Measurements from ENCODE around the gene SRMS. TPM values are rescaled to one million over a fixed set of nuclear protein-coding genes. Genes with fewer than 3 reads are reported as not detected.

SRMS gene
- total and polyA plus RNA-seq, 2 of the 13 experiments (the other 11 are each of a cell fraction or from before 2014, with no cell fraction given) = not detected

DNA sequence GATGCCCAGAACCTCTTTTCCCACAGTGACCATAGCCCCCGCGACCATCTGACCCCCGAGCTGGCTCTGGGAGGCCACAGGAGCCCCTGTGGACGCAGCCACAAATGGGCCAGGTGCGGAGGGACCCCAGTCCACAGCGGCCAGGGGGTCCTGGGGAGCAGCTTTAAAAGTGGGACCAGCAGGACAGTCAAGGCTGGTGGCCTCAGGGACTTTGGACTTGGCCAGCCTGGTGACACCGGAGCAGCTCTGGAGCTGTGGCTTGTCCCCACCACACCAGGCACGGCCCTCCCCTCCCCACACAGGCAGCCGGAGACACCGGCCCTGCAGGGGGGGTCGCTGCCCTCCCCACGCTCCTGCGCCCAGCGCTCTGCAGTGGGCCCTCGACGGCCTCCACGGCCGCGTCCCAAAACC lies 9.9 kb upstream of the SRMS start (continued):
- TF ChIP-seq, protein P1, sequence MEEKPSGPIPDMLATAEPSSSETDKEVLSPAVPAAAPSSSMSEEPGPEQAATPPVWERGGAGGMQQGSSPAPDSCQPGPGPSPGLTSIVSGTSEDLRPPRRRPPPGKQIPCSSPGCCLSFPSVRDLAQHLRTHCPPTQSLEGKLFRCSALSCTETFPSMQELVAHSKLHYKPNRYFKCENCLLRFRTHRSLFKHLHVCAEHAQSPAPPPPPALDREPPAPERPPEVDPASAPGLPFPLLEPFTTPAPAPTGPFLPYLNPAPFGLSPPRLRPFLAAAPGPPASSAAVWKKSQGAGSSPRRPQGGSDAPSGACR (CRISPR knock-in tag; IDR thresholded peaks at IDR 0.05) = 0 out of 2 replicates have a peak, but pooled peaks have one; percentile 38
- TF ChIP-seq HMGXB4 (CRISPR knock-in tag; IDR thresholded peaks at IDR 0.05; ENCODE audit: borderline replicate concordance in 1 of 2, low read depth in 1 of 2) (no peak; a peak in 1 of 4 replicates), ZNF619 (CRISPR knock-in tag; IDR thresholded peaks at IDR 0.05) (0 out of 2 replicates have a peak, but pooled peaks have one; percentile 11), RNF2 (conservative IDR thresholded peaks at IDR 0.05; ENCODE audit: low read depth) (no peak), MEIS1 (CRISPR knock-in tag; IDR thresholded peaks at IDR 0.05; ENCODE audit: borderline replicate concordance) (peak; percentile 57; the same call in 1 of the 2 replicates), ZBTB49 (CRISPR knock-in tag; IDR thresholded peaks at IDR 0.05; ENCODE audit: borderline replicate concordance) (no peak), NRL (CRISPR knock-in tag; IDR thresholded peaks at IDR 0.05; ENCODE audit: borderline replicate concordance) (no peak; the same call in none of the 2 replicates), MYC (CRISPR knock-in tag; IDR thresholded peaks at IDR 0.05; ENCODE audit: borderline replicate concordance) (no peak; the same call in 1 of the 2 replicates), ZNF841 (CRISPR knock-in tag; IDR thresholded peaks at IDR 0.05; ENCODE audit: borderline replicate concordance) (no peak), REPIN1 (CRISPR knock-in tag; IDR thresholded peaks at IDR 0.05; ENCODE audit: borderline replicate concordance, low read depth) (peak; percentile 29; the same call in 1 of the 2 replicates), ZNF274 (CRISPR knock-in tag; IDR thresholded peaks at IDR 0.05) (peak; percentile 37; the same call in 1 of the 2 replicates), ATF1 (CRISPR knock-in tag; IDR thresholded peaks at IDR 0.05) (no peak), ZFY (CRISPR knock-in tag; IDR thresholded peaks at IDR 0.05) (peak; percentile 63), ZFP90 (CRISPR knock-in tag; IDR thresholded peaks at IDR 0.05; ENCODE audit: borderline replicate concordance) (no peak), NFKB2 (CRISPR knock-in tag; IDR thresholded peaks at IDR 0.05; ENCODE audit: borderline replicate concordance) (peak; percentile 72; the same call in 1 of the 2 replicates), HNF1B (CRISPR knock-in tag; IDR thresholded peaks at IDR 0.05) (0 out of 2 replicates have a peak, but pooled peaks have one; percentile 9), HOXD1 (CRISPR knock-in tag; IDR thresholded peaks at IDR 0.05) (0 out of 2 replicates have a peak, but pooled peaks have one; percentile 22), SNRNP70 (IDR thresholded peaks at IDR 0.05; ENCODE audit: low read depth, low read length) (no peak)
- TF ChIP-seq, protein P2, sequence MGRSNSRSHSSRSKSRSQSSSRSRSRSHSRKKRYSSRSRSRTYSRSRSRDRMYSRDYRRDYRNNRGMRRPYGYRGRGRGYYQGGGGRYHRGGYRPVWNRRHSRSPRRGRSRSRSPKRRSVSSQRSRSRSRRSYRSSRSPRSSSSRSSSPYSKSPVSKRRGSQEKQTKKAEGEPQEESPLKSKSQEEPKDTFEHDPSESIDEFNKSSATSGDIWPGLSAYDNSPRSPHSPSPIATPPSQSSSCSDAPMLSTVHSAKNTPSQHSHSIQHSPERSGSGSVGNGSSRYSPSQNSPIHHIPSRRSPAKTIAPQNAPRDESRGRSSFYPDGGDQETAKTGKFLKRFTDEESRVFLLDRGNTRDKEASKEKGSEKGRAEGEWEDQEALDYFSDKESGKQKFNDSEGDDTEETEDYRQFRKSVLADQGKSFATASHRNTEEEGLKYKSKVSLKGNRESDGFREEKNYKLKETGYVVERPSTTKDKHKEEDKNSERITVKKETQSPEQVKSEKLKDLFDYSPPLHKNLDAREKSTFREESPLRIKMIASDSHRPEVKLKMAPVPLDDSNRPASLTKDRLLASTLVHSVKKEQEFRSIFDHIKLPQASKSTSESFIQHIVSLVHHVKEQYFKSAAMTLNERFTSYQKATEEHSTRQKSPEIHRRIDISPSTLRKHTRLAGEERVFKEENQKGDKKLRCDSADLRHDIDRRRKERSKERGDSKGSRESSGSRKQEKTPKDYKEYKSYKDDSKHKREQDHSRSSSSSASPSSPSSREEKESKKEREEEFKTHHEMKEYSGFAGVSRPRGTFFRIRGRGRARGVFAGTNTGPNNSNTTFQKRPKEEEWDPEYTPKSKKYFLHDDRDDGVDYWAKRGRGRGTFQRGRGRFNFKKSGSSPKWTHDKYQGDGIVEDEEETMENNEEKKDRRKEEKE (IDR thresholded peaks at IDR 0.05) = no peak
